ENCODE results near the gene PRND. TPM values are rescaled to one million over a fixed set of nuclear protein-coding genes. Genes with fewer than 3 reads are reported as not detected.

PRND gene
- polyA plus RNA-seq, 1 donor (not counting 4 experiments of a cell fraction or from before 2014, with no cell fraction given), result not detected

GRCh38 chr20:4763723-4764510 lies 42.2 kb downstream of the PRND start:
- Histone ChIP-seq H3K9me3 (ENCODE audit: control insufficient read depth, low read depth, low read length) (no peaks in the 10 kb centered on the region), H3K4me1 (ENCODE audit: control insufficient read depth, extremely low read depth, insufficient read depth, low read length) (peaks cover 16% of the 10 kb centered on the region), H3K79me2 (ENCODE audit: control insufficient read depth, insufficient read depth, low read length) (no peaks in the 10 kb centered on the region), H3K4me2 (ENCODE audit: control insufficient read depth, extremely low read depth, insufficient read depth, low read depth, low read length) (no peak overlapping the region), H3K27me3 (ENCODE audit: control insufficient read depth, extremely low read depth, insufficient read depth, low read length) (peaks cover 8% of the 10 kb centered on the region), H3K27ac (ENCODE audit: control insufficient read depth, insufficient read depth, low read length) (no peak overlapping the region), H3K36me3 (ENCODE audit: control insufficient read depth in 2 of 2, extremely low read depth in 1 of 2, insufficient read depth in 2 of 2, low read length in 2 of 2) (no peaks in the 10 kb centered on the region), H4K20me1 (ENCODE audit: control insufficient read depth, extremely low read depth, insufficient read depth, low read length) (no peaks in the 10 kb centered on the region), H3K4me3 (ENCODE audit: control insufficient read depth in 2 of 3, extremely low read depth in 1 of 3, insufficient read depth in 2 of 3, low read depth in 1 of 3, low read length in 3 of 3) (no peak overlapping the region), H3K9ac (ENCODE audit: control insufficient read depth, extremely low read depth, insufficient read depth, low read length) (no peak overlapping the region), H2AFZ (ENCODE audit: control insufficient read depth, low read length) (no peak overlapping the region), H3K9me1 (ENCODE audit: control insufficient read depth, extremely low read depth, insufficient read depth, low read length) (no peaks in the 10 kb centered on the region)
- no peak for TF ChIP-seq EZH2 (IDR thresholded peaks at IDR 0.05; ENCODE audit: low read length)
- dilution Hi-C loops (cut with MboI; ENCODE audit: extremely low pct_ligation_motif_present, low sequenced_read_pairs), result no loop called here
- DNase-seq (ENCODE audit: low read depth, low spot score) (no peak), FAIRE-seq (peak; percentile 73)

GRCh38 chr20:4764805-4765204 lies 43.1 kb downstream of the PRND start:
- TF ChIP-seq EZH2 (IDR thresholded peaks at IDR 0.05; ENCODE audit: low read length) (no peak), CTCF (optimal IDR thresholded peaks at IDR 0.05 in 1 of 3, IDR thresholded peaks at IDR 0.05 in 1 of 3, conservative IDR thresholded peaks at IDR 0.05 in 1 of 3; ENCODE audit: extremely low read depth in 1 of 3, insufficient read depth in 2 of 3, low read length in 3 of 3) (no peak)
- DNase-seq (ENCODE audit: low read depth, low spot score), result no peak
- H3K79me2 ChIP-seq (ENCODE audit: control insufficient read depth, insufficient read depth, low read length), result no peaks in the 10 kb centered on the region
- H3K4me3 ChIP-seq (ENCODE audit: control insufficient read depth in 2 of 3, extremely low read depth in 1 of 3, insufficient read depth in 2 of 3, low read depth in 1 of 3, low read length in 3 of 3), result no peak overlapping the region
- no peak overlapping the region for H3K9ac ChIP-seq (ENCODE audit: control insufficient read depth, extremely low read depth, insufficient read depth, low read length)
- no peaks in the 10 kb centered on the region for H3K9me3 ChIP-seq (ENCODE audit: control insufficient read depth, low read depth, low read length)
- no peak overlapping the region for H3K27ac ChIP-seq (ENCODE audit: control insufficient read depth, insufficient read depth, low read length)
- H3K4me2 ChIP-seq (ENCODE audit: control insufficient read depth, extremely low read depth, insufficient read depth, low read depth, low read length), result no peak overlapping the region
- no peaks in the 10 kb centered on the region for H3K9me1 ChIP-seq (ENCODE audit: control insufficient read depth, extremely low read depth, insufficient read depth, low read length)
- no peaks in the 10 kb centered on the region for H4K20me1 ChIP-seq (ENCODE audit: control insufficient read depth, extremely low read depth, insufficient read depth, low read length)
- H3K36me3 ChIP-seq (ENCODE audit: control insufficient read depth in 2 of 2, extremely low read depth in 1 of 2, insufficient read depth in 2 of 2, low read length in 2 of 2), result no peaks in the 10 kb centered on the region
- no peak for FAIRE-seq
- H2AFZ ChIP-seq (ENCODE audit: control insufficient read depth, low read length), result no peak overlapping the region
- dilution Hi-C loops (cut with MboI; ENCODE audit: extremely low pct_ligation_motif_present, low sequenced_read_pairs), result no loop called here
- peaks cover 16% of the 10 kb centered on the region for H3K4me1 ChIP-seq (ENCODE audit: control insufficient read depth, extremely low read depth, insufficient read depth, low read length)
- peaks cover 8% of the 10 kb centered on the region for H3K27me3 ChIP-seq (ENCODE audit: control insufficient read depth, extremely low read depth, insufficient read depth, low read length)
